NCI-H2196 (cell line): ENCODE measurements around the gene PRELP.

Source experiments
- DNase-seq: peaks from one replicate; lab custom pipeline; 2025; ENCODE audit not compliant: unreplicated experiment; lab: John Stamatoyannopoulos, UW

PRELP gene

DNA sequence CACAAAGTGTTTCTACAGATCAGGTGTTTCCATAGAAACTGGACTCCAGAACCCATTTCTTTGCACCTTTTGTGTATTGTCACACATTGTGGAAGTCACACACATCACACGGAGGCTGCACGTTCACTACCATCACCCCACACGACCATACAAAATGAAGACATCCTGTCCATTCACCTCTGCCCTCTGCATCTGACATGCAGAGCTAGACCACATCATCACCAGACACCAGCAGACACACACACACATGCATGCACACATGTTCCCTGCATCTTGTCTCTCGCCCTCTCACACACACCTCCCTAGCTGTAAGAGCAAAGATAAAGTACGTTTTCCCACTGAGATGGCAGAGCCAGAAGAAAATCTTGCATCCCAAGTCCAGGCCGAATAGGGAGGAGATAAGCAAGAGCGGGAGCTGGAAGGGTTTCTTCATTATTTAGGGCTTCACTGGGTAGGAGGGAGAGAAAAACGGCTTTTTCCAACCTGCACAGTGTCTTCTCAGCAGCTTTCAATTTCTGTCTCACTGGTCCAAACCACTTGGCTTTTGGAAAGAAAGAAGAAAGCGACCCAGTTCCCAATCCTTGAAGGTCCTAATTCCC is 709 bp downstream of the PRELP start:
- DNase-seq, result no peak

DNA sequence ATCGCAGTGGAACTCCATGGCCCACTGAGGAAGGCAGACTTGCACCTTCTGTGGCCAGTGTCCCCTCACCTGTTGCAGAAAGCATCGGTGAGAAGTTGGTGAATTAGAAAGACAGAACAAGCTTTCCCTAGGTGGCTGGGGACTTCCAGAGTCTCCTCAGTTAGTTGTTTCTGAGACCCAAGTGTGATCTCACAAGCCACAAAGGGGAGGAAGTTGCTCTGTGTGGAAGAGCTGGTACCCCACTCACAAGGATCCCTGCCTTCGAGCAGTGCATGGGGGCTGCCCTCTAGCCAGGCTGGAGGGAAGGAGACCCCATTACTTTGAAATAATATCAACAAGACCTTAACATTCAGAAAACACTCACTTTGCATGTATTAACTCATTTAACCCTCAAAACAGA is 2.1 kb downstream of the PRELP start:
- DNase-seq, result no peak

DNA sequence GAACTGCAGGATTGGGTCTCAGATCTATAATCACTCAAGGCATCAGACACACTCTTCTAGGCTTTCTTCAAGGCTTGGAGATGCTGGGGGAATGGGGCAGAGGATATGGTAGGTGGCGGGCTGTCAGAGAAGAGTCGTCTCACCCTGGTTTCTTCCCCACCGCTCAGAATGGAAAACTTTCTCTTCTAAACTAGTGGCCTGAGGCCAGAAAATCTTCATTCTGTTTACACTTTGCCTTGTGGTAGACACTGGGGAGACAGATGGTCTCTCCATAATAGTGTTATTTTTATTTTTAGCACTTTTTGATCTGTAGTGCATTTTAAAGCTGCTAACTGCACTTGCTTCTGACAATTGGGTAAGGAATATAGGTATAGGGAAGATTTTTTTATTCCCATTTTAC is 2.6 kb downstream of the PRELP start:
- DNase-seq, result no peak

DNA sequence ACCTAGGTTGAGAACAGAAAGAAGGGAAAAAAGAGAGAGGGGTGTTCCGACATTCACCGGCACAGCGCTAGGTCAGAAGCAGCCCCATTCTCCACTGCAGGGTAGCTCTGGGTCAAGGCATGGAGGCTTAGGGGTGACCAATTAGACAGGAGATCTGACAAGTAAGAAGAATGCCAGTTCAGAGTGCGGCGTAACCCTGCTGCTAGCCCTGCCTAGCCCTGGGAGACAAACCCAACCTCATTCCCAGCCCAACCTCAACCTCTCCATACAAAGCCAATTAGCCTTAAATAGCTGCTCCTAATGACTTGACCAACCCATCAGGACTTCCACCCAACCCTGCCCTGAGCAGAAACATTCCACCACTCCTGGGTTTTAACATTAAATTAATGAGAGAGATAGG is 3.4 kb downstream of the PRELP start:
- no peak for DNase-seq

DNA sequence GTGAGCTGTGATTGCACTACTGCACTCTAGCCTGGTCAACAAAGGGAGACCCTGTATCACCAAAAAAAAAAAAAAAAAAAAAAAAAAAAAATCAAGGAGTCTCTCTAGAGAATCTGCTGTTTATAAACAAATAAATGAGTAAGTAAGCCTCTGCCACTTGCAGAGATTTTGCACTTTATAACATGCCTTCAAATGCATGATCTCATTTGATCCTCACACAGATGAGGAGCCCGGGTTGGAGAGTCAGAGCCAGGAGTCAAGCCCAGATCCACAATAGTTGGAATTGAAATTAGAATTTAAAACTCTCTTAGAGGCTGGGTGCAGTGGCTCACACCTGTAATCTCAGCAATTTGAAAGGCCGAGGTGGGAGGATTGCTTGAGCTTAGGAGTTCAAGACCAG is 4.0 kb downstream of the PRELP start:
- no peak for DNase-seq

DNA sequence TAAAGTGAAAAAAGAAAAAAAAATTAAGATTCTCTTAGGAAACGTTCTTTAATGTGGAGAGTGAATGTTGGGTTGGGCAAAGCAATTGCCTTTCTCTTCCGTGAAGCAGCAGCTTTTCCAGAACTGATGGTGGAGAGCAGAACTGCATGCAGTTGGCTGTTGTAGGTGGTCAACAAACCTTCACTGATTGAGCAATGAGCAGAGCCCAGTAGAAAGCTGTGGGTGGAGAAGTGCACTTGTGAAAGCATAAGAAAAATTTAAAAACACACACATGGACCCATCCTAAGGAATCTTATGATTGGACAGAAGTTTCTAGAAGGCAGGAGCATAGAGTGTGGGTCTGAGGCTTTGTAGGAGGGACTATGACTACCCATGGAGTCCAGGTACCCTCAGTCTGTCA is 4.5 kb downstream of the PRELP start:
- no peak for DNase-seq

DNA sequence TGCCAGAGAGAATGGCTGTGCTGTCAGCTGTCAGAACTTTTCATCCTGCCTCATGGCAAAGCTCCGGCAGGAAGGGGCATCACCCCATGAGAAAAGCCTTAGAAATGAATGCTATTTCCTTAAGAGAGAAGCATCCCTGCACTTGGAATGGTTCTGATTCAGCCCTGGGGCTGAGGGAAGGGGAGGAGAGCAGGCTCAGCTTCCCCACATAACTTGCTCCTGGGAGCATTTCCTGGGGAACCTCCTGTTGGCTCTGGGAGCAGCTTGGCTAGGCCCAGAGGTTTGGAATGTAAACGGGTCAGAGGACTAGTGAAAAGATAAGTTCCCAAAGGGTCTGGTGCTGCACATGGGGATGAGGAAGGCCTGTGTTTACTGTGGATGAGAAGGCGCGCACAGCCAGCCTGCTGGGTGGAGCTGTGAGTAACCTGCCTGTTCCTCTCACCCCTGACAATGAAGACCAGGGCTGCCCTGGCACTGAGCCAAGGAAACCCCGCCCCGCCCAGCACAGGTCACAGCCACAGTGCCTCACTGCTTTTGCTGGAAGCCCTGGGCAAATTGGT is 5.0 kb downstream of the PRELP start:
- peak; percentile 60 for DNase-seq

DNA sequence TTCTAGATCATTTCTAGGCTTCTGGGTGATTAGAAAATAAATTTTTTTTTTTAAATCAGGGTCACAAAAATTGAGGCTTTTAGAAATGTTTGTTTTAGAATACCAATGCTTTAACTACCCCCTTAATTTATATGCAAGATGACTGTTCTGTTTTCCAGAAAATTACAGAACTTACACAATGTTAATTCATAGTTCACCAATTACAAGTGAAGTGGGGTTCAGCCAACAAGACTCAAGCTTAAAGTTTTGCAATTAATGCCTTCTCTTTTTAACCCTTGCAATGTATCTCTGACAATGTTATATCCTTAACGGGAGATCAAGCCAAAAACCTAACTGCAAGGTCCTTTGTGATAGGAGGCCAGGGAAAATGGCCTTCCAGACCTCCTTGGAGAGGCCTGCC is 5.6 kb downstream of the PRELP start:
- DNase-seq, result no peak

DNA sequence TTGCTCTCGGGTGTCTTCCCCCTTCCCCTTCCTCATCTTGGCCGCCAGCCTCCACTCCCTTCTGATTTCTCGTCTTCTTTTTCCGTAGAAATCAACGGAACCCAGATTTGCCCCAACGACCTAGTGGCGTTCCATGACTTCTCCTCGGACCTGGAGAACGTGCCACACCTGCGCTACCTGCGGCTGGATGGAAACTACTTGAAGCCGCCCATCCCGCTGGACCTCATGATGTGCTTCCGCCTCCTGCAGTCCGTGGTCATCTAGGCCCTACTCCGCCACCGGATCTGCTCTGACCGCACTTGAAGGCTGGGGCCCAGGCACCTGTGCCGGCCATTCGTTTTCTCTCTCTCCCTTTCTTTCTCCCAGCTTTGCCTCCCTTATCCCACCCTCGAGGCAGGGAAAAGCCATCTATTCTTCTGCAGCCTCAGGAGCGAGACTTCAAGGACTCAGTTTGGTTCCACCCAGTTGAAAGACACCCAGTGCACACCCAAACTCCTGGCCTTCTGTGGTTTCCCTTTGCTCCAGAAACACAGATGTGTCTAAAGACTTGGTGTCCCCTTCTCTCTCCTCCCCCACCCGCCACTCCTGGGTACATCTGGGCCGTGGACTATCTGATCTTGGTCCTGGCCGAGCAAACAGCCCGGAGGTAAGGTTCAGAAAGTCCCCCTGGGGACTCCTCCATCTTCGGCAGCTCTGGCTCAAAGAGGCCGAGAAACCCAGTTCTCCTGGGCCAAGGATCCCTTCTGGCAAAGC is 11.2 kb downstream of the PRELP start:
- DNase-seq, result no peak

DNA sequence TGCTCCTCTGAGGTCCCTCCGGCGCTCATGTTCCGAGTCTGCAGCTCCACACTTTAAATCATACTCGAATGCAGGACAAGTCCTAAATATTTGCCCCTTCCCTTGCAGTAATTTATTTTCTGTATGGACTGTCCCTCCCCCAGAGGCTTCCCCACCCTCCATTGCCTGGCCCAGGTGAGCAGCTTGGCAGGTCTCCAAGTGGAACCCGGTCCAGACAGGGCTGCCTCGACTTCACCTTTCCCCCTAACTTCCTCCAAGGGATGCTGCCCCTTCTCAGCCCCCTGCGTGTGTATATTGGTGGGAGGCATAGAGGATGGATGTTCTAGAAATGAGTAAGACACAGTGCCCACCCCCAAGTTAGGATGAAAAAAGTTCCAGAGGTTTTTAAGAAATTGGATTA is 12.9 kb downstream of the PRELP start:
- DNase-seq, result no peak

DNA sequence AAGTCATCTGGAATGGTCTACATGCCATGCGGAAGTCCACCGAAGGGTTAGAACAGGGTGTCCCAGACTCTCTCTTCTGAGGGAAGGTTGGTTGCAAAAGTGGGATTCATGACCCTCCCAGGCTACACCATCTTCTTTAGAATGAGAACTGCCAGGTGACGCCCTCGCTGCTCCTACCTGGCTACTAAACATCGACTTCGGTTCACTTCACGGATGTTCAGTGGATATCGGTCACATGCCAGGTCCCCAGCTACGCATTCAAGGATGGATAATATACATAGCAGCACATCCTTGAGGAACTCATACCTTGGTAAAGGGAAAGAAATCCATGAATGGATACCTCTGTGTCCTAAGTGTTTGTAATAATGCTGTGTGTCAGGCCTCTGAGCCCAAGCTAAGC is 15.0 kb downstream of the PRELP start:
- no peak for DNase-seq

DNA sequence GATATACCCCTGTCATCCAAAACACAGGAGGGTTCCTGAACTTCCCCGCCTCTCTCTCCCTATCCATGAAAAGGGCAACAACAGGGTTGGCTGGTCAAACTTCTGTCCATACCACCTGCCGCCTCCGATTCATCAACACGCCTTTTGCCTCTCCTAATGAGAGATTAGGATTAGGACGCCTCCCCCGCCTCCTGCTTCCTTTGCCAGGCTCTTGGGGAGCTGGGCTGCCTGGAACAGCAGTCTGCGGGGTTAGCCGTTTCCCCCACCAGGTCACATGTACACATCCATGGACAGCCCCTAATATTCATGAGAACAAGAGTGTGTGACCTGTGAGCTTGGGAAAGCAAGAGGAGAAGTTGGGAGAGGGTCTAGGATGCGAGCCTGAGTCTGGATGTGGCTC is 16.1 kb downstream of the PRELP start:
- no peak for DNase-seq

DNA sequence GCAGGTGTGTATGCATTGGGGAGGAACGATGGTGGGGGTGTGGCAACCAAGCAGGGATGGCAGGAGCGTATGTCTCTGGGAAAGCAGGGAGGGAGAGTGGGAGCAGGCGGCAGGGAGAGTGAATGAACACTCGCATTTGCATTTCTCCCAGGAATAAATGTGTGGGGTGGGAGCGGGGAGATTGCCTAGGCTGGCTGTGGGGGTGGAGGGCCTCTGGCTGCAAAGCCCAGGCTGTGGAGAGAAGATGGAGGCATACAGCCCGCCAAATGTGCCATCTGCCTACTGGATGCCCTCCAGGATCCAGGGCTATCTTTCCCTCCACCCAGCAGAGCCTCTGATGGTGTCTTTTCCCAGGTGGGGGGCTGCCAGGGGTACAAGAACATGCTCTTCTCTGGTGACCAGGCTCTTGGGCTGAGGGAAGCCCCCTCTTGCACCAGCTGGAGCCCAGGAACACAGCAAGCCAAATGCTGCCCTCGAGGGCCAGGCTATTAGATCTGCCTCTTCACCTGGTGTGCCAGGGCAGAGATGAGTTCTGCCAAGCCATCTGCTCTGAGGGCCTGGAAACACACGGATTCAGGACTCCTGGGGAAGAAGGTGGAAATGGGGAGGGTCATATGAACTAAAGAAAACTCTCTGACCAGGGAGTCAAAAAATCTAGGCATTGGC is 16.6 kb downstream of the PRELP start:
- no peak for DNase-seq

DNA sequence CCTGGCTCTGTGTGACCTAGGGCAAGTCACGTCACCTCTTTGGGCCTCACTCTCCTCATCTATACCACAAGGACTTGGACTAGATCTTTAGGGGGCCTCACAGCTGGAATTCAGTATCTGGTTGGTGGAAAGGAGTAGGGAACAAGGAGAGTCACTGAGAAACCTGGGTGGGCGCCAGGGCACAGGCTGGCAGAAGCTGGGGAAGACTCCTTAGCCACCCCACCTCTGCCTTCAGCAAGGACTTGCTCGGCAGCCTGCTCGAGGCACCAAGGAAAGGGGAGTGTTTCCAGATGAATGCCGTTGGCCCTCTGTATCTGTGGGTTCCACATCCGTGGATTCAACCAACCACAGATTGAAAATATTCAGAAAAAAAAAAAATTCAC is 17.1 kb downstream of the PRELP start:
- DNase-seq, result no peak

DNA sequence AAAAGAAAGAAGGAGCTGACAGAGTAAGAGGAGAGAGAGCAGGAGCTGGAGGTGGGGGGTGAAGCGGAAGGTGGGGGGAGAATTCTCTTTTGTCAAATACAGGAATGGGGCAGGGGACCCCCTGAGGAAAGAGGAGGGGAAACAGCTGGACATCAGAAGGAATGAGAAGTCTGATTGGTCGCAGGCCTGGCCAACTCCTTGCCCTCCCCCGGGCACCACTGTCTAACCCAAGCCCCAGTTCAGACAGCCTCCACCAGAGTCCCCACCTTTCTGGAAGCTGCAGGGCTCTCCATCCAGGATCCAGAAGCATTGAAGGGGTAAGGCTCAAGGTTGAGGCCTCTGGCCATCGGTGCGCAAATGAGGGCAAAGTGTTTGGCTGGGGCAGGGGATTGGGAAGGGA is 18.3 kb downstream of the PRELP start, which contains the start of gene OPTC:
Gene OPTC, plus strand, starts transcription at position 253 of the 400 bp plus-strand sequence. CDS start 1,853 bp downstream, outside the sequence.
- DNase-seq, result no peak

DNA sequence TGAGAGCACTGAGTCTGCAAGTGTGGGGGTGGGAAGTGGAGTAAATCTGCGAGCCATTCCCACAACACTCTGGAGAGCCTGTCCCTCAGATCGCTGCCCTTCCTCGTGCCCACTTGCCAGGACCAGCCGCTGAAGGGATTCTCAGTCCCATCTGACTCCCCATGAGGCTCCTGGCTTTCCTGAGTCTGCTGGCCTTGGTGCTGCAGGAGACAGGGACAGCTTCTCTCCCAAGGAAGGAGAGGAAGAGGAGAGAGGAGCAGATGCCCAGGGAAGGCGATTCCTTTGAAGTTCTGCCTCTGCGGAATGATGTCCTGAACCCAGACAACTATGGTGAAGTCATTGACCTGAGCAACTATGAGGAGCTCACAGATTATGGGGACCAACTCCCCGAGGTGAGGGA is 20.2 kb downstream of the PRELP start:
- DNase-seq, result no peak

DNA sequence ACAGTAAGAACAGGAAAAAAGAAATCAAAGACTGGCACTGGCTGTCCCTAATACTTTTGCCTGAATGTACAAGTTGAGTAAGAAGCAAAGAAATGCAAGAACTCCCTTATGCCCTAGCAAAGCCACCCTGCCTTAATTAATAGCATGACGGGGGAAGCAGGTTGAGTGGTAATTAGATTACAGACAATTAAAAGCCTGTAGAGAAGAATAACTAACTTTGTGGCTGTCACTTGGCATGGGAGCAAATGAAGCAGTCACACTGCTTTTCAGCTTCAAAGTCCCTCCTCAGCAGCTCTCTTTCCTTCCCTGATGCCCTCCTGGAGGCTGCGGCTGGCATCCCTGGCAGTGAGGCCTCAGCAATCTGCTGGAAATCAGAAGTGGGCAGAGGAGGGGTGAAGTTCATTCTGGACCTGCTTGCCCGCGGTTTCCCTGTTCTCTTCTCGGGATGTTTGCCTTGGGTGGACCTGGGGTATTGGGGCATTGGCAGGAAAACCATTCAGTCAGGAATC is 21.7 kb downstream of the PRELP start:
- no peak for DNase-seq

DNA sequence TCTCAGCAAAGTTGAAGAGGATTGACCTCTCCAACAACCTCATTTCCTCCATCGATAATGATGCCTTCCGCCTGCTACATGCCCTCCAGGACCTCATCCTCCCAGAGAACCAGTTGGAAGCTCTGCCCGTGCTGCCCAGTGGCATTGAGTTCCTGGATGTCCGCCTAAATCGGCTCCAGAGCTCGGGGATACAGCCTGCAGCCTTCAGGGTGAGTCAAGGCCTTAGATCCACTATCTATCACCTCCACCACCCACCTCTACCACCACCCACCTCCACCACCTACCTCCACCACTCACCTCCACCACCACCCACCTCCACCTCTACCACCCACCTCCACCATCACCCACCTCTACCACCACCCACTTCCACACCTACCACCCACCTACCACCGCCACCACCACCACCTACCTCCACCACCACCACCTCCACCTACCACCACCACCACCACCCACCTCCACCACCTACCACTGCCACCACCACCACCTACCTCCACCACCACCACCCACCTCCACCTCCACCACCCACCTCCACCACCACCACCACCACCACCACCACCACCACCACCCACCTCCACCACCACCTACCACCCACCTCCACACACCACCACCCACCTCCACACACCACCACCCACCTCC is 24.2 kb downstream of the PRELP start:
- no peak for DNase-seq

DNA sequence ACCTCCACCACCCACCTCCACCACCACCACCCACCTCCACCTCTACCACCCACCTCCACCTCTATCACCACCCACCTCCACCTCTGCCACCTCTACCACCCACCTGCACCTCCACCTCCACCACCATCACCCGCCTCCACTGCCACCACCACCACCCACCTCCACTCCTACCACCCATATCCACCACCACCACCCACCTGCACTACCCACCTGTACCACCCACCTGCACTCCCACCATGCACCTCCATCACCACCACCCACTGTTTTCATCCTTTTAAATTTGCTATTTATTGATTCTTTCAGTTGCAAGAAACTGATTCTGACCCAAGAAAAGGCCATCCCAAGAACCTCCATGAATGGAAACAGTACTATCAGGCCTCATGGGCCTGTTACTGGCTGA is 24.7 kb downstream of the PRELP start:
- DNase-seq, result no peak

DNA sequence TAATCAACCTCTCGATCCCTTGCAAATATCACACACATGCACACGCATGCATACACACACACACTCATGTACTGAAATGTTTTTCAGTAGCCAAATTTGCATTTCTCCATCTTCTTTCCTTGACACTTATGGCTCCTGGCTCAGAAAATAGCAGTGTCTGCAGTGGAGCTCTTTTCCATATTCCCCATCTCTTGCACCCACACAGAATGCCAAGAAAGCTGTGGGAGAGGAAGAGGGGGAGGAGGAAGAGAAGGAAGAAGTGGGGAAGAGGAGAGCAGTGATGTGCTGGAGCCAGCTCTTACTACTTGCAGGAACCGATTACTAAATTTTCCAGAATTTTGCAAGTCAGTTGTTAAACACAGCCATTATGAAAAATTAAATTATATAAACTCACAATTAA is 28.2 kb downstream of the PRELP start:
- DNase-seq, result no peak
